GM18873 (cell line): ENCODE data around the gene BLZF1.
"Not testable (repeated sequence)": the region's sequence is repeated elsewhere in the genome, so short reads cannot be mapped to it uniquely, and the experiment has no call there.

Source experiments
- ATAC-seq: cut with Tn5 transposase; IDR thresholded peaks from one replicate; pipeline ENCODE4 v1.9.1; 2021; ENCODE audit warnings: mild to moderate bottlenecking, moderate library complexity, moderate number of reproducible peaks; ENCODE audit not compliant: unreplicated experiment, low FRiP score

The BLZF1 gene, protein sequence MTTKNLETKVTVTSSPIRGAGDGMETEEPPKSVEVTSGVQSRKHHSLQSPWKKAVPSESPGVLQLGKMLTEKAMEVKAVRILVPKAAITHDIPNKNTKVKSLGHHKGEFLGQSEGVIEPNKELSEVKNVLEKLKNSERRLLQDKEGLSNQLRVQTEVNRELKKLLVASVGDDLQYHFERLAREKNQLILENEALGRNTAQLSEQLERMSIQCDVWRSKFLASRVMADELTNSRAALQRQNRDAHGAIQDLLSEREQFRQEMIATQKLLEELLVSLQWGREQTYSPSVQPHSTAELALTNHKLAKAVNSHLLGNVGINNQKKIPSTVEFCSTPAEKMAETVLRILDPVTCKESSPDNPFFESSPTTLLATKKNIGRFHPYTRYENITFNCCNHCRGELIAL

GRCh38 chr1:169367686-169368405 lies at the start of gene BLZF1, which contains the start of gene NME7:
Gene BLZF1 (plus strand): TSS chr1:169368195. CDS start chr1:169369523, 1,328 bp downstream.
Gene NME7 (minus strand): TSS chr1:169367797. CDS start chr1:169367710, 87 bp downstream.
- ATAC-seq, result peak; percentile 97

DNA sequence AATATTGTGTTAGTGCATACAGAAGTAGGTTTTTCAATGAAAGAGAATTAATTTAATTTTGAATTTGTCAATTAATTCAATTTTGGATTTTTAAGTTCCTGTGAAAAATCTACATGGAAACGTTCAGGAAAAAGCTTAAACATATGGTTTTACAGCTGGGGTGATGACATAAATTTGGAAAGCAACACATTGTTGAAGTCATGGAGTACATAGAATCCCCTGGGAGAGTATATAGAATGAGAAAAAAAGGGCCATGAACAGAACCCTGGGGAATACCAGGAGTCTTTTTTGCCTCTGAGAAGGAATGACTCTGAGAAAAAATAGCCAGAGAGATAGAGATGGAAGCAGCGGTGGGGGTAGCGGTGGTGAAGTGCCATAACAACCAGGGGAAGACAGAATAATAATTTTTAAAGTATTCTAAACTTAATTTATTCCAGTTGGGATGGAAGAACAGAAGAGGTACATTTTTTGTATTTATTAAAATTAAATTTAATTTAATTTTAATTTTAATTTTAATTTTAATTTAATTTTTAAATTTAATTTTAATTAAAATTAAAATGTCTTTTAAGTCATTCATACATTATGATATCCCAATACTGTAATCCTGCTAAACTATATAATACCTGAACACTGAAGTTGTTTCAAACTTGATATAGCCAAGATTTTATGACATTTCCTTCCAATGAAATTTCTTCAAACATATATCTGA lies 49.3 kb upstream of the BLZF1 start:
- ATAC-seq, result no peak

GRCh38 chr1:169321539-169321938 lies 46.5 kb upstream of the BLZF1 start:
- ATAC-seq, result no peak

DNA sequence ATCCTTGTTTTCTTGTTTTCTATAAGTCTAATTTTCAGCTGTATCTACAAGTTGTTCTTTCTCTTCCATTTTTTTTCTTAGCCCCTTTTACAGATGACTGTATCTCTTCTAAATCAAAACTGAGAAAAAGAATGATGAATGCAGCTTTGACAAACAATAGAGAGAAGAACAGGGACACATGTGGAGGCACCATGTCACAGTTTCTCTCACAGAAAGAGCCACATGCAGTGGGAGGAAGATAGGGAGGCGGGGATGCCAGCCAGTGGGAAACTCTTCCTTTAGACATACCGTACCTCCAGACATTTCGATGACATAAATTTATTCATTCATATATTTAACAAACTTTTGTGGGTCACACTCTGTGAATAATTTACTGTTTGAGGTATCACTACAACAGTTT lies 45.9 kb upstream of the BLZF1 start:
- ATAC-seq, result no peak

DNA sequence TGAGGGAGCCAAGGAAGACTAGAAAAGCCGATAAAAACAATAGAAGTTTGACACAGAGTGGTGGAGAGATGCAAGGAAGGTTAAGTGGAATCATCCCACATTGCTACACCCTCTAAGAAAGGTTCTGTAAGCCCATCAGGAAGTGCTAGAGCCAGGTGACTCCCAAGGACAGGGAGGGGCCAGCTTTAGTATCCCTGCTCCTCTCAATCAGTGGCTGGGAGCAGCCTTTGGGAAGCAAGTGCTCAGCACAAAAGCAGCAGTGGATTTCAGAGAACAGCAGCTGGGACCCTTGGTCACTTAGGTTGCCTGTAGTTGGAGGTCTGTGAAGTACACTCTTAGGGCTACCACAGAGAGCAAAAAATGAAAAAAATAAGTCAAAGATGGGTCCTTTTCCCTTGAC lies 42.9 kb upstream of the BLZF1 start:
- no peak for ATAC-seq

- no peak for ATAC-seq
Observed at GRCh38 chr1:169326261-169326955, 41.6 kb upstream of the BLZF1 start.

DNA sequence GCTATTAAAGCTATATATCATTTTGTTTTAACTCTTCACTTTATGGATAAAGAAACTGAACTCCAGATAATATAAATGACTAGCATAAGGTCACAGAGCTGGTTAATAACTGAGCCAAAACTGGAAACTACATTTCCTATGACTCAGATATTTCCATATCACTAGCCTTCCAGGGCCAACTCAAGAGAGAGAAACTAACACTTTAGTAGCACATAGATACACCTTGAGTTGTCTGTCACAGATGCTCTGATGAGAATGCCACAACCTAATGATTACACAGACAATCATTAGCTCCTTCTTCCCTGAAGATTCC lies 41.1 kb upstream of the BLZF1 start:
- ATAC-seq, result peak; percentile 81

GRCh38 chr1:169327875-169328274 lies 40.1 kb upstream of the BLZF1 start:
- ATAC-seq, result no peak

DNA sequence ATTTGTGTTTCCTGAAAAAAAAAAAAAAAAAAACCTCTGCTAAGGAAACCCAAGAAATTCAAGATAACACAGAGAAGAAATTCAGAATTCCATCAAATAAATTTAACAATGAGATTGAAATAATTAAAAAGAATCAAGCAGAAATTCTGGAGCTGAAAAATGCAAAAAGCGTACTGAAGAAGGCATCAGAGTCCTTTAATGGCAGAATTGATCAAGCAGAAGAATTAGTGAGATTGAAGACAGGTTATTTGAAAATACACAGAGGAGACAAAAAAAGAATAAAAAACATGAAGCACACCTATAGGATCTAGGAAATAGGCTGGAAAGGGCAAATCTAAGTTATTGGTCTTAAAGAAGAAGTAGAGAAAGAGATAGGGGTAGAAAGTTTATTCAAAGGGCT lies 38.6 kb upstream of the BLZF1 start:
- ATAC-seq, result no peak

DNA sequence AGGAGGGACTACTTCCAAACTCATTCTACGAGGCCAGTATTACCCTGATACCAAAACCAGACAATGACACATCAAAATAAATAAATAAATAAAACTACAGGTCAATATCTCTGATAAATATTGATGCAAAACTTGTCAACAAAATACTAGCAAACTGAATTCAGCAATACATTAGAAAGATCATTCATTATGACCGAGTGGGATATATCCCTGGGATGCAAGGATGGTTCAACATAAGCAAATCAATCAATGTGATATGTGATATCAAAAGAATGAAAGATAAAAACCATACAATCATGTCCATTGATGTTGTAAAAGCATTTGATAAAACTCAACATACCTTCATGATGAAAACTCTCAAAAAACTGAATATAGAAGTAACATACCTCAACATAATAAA lies 37.1 kb upstream of the BLZF1 start:
- ATAC-seq, result no peak

- ATAC-seq, result not testable (repeated sequence)
Observed at GRCh38 chr1:169334727-169335126, 33.3 kb upstream of the BLZF1 start.

DNA sequence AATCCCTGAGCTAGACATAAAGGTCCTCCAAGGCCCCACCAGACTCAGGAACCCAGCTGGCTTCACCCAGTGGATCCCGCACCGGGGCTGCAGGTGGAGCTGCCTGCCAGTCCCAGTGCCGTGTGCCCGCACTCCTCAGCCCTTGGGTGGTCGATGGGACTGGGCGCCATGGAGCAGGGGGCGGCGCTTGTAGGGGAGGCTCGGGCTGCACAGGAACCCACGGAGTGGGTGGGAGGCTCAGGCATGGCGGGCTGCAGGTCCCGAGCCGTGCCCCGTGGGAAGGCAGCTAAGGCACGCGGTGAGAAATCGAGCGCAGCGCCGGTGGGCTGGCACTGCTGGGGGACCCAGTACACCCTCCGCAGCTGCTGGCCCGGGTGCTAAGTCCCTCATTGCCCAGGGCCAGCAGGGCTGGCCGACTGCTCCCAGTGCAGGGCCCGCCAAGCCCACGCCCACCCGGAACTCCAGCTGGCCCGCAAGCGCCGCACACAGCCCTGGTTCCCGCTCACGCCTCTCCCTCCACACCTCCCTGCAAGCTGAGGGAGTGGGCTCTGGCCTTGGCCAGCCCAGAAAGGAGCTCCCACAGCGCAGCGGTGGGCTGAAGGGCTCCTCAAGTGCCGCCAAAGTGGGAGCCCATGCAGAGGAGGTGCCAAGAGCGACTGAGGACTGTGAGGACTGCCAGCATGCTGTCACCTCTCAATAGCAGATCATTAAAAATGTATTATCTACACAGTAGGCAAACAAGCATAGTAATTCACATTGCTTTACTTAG lies 30.9 kb upstream of the BLZF1 start:
- not testable (repeated sequence) for ATAC-seq

DNA sequence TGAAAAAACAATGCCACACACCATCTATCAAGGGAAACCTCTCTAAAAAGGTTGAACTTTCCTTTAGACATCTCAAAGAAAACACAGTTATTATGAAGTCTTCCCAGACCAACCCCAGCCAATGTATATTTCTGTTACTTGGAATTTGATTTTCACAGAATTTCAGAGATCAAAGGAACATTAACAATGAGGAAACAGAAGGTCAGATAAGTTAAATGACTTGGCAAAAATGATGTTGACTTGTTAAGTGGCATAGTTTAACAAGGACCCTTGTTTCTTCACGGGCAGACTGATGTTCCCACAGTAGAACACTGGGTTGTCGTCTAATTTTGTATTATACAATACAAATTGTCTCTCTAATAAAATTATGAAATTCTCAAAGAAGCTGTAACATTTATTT lies 29.4 kb upstream of the BLZF1 start:
- ATAC-seq, result no peak

DNA sequence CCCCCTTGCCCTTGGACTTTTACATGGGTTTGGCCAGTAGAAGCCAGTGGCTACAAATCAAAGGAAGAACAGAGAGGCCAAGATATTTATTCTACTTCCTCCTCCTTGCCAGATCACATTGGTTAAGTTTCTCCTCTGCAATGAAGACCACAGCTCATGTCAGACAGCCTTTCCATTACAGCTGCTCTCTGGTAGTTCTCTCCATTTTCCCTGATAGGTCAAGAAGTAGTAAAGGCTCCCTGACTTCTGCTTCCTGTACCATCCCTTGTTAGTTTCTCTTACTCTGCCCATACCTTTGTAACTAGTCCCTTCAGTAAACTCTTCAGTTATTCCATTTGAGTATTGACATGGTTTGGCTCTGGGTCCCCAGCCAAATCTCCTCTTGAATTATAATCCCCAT lies 28.2 kb upstream of the BLZF1 start:
- ATAC-seq, result no peak

DNA sequence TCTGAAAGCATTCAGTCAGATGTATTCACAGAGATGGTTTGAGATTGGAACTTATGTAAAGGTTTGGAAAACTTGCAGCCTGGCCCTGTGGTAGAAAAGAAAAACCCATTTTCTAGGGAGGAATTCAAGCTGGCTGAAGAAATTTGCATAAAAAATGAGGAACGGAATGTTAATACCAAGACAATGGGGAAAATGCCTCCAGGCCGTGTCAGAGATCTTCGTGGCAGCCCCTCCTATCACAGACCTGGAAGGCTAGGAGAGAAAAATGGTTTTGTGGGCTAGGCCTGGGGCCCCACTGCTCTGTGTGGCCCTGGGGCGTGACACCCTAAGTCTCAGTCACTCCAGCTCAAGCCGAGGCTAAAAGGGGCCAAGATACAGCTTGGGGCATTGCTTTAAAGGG lies 27.1 kb upstream of the BLZF1 start:
- ATAC-seq, result no peak

- not testable (repeated sequence) for ATAC-seq
Observed at GRCh38 chr1:169342096-169342495, 25.9 kb upstream of the BLZF1 start.

- ATAC-seq, result no peak
Observed at GRCh38 chr1:169345511-169345910, 22.5 kb upstream of the BLZF1 start.

DNA sequence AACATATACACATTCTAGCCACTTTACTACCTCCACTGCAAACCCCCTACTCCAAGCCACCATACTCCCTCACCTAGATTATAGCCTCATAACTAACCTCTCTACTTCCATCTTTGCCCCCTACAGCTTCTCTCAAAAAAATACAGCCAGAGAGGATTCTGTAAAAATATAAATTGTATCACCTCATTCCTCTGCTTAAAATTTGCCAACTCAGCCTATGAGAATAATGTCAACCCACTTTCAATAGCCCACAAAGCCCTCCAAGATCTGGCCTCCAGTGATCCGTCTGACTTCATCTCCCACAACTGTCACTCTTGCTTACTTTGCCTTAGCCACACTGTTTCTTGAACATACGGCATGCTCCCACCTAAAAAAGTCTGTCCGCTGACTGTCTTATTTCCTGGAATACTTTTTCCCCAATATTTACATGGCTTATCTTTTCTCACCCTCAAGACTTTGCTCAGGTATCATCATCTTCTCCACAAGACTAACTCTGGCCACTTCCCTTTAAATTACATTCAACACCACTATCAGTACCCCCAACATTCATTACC lies 21.9 kb upstream of the BLZF1 start:
- no peak for ATAC-seq

- no peak for ATAC-seq
Observed at GRCh38 chr1:169347688-169348382, 20.2 kb upstream of the BLZF1 start.
